Epithelial cell of esophagus (primary cell): ENCODE measurements around the gene DLGAP1.

Experiments used
- DNase-seq: peaks from one replicate; pipeline ENCODE4 v3.0.0; 2010; ENCODE audit warnings: low read depth
- H3K4me3 ChIP-seq: 2 replicates; pipeline ENCODE4 v1.5.1; 2011; ENCODE audit warnings: mild to moderate bottlenecking, low read length, control low read depth
- CTCF ChIP-seq: IDR thresholded peaks from 2 replicates; pipeline ENCODE4 v1.5.1; 2011; ENCODE audit warnings: low read depth, mild to moderate bottlenecking, low read length, control low read depth, inconsistent platforms; ENCODE audit not compliant: insufficient read depth; ENCODE audit errors: missing control alignments

Gene DLGAP1

GRCh38 chr18:3950668-3951404 lies 504.3 kb downstream of the DLGAP1 start:
- TF ChIP-seq CTCF: no peak

GRCh38 chr18:3948958-3949357 lies 506.1 kb downstream of the DLGAP1 start:
- H3K4me3 ChIP-seq: no peak overlapping the region
- TF ChIP-seq CTCF: no peak
- no peak for DNase-seq

More at GRCh38 chr18:3950668-3951404, 504.3 kb downstream of the DLGAP1 start:
- DNase-seq: no peak
- no peak overlapping the region for H3K4me3 ChIP-seq

- no peak for DNase-seq
- H3K4me3 ChIP-seq: no peak overlapping the region
- no peak for TF ChIP-seq CTCF
These were observed 507.7 kb downstream of the DLGAP1 start for GRCh38 chr18:3947383-3947782.

GRCh38 chr18:3935305-3935704 lies 519.8 kb downstream of the DLGAP1 start:
- TF ChIP-seq CTCF: no peak
- DNase-seq: no peak
- H3K4me3 ChIP-seq: no peak overlapping the region

GRCh38 chr18:3932276-3932675 lies 522.8 kb downstream of the DLGAP1 start:
- DNase-seq: no peak
- no peak overlapping the region for H3K4me3 ChIP-seq
- no peak for TF ChIP-seq CTCF

GRCh38 chr18:3931542-3932112 lies 523.5 kb downstream of the DLGAP1 start:
- peak; percentile 36 for DNase-seq
- no peak for TF ChIP-seq CTCF
- no peak overlapping the region for H3K4me3 ChIP-seq

- peak; percentile 64 for DNase-seq
These were observed 524.1 kb downstream of the DLGAP1 start for GRCh38 chr18:3931013-3931315.

More at GRCh38 chr18:3931013-3931315, 524.1 kb downstream of the DLGAP1 start:
- no peak for TF ChIP-seq CTCF
- no peak overlapping the region for H3K4me3 ChIP-seq
